Choroid plexus epithelial cell (primary cell): ENCODE measurements around the gene SYT8.
"Not testable (repeated sequence)": the region's sequence is repeated elsewhere in the genome, so short reads cannot be mapped to it uniquely, and the experiment has no call there.

ENCODE experiments used
- DNase-seq: peaks from one replicate; pipeline ENCODE4 v3.0.0-alpha.2; 2010; ENCODE audit warnings: low read depth
- H3K4me3 ChIP-seq: 2 replicates; pipeline ENCODE4 v1.5.1; 2011; ENCODE audit warnings: low read depth, mild to moderate bottlenecking, control low read depth, low read length, moderate library complexity
- TF ChIP-seq, protein P1 (sequence below): conservative IDR thresholded peaks from 2 replicates; pipeline ENCODE4 v1.5.1; 2011; ENCODE audit warnings: low read depth, mild to moderate bottlenecking, control low read depth, inconsistent platforms, low read length, moderate library complexity

The SYT8 gene

DNA sequence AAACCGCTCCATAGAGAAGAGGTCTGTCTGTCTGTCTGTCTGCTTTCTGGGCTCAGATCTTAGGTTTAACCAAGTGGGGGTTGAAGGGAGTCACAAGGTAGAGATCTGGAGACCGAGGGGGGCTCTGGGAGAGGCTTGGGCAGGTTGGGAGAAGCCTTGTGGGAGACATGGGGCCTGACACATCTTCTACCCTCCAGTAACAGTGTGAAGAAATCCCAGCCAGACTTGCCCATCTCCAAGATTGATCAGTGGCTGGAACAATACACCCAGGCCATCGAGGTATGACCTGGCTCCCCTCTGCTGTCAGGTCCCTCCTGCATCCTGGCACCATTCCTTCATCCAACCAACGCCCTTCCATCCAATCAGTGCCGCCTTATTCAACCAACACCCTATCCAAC lies 49.5 kb downstream of the SYT8 start:
- DNase-seq = no peak

DNA sequence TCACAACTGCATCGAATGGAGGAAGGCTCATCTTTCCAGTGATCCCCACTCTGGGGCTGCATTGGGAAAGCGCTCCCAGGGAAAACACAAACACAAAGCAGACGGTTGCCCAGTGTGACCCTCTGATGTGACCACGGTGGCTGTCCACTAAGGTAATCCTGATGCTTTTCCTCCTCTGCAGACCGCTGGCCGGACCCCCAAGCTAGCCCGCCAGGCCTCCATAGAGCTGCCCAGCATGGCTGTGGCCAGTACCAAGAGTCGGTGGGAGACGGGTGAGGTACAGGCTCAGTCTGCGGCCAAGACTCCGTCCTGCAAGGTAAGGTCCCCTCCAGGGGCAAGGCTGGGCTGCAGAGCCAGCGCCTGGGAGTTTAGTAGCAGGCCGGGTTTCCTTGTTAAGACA lies 51.8 kb downstream of the SYT8 start:
- not testable (repeated sequence) for DNase-seq, H3K4me3 ChIP-seq

More for the DNA sequence above, 49.5 kb downstream of the SYT8 start:
- H3K4me3 ChIP-seq = no peak overlapping the region
- TF ChIP-seq, protein P1, sequence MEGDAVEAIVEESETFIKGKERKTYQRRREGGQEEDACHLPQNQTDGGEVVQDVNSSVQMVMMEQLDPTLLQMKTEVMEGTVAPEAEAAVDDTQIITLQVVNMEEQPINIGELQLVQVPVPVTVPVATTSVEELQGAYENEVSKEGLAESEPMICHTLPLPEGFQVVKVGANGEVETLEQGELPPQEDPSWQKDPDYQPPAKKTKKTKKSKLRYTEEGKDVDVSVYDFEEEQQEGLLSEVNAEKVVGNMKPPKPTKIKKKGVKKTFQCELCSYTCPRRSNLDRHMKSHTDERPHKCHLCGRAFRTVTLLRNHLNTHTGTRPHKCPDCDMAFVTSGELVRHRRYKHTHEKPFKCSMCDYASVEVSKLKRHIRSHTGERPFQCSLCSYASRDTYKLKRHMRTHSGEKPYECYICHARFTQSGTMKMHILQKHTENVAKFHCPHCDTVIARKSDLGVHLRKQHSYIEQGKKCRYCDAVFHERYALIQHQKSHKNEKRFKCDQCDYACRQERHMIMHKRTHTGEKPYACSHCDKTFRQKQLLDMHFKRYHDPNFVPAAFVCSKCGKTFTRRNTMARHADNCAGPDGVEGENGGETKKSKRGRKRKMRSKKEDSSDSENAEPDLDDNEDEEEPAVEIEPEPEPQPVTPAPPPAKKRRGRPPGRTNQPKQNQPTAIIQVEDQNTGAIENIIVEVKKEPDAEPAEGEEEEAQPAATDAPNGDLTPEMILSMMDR = no peak
